Ovary (tissue), 9 donors: ENCODE measurements around the gene PPP1R9A. TPM values are rescaled to one million over a fixed set of nuclear protein-coding genes. Genes with fewer than 3 reads are reported as not detected.

Source experiments
- DNase-seq, 5 donors: peaks; one replicate each; pipeline ENCODE4 v3.0.0-alpha.2; 2019 to 2020
- H3K27ac ChIP-seq, 2 donors: fragments of 200-600 bp; one replicate each; pipeline versions ENCODE4 v1.5.1 to v1.8.0; 2019 to 2022
- H3K27me3 ChIP-seq: fragments of 200-600 bp; one replicate; pipeline ENCODE4 v1.8.0; 2022
- H3K36me3 ChIP-seq: fragments of 200-600 bp; sonication (generic); one replicate; pipeline ENCODE4 v1.5.1; 2019
- H3K4me1 ChIP-seq: one replicate; pipeline ENCODE4 v1.8.1; 2013; ENCODE audit warnings: mild to moderate bottlenecking, moderate library complexity; ENCODE audit not compliant: insufficient read depth
- H3K4me3 ChIP-seq: fragments of 200-600 bp; sonication (generic); one replicate; pipeline ENCODE4 v1.5.1; 2017
- H3K9me3 ChIP-seq, 2 donors: fragments of 200-600 bp in 1 of 2; sonication (generic) in 1 of 2; one replicate each; pipeline versions ENCODE4 v1.5.1 to v1.8.1; 2013 to 2019; ENCODE audit warnings: mild to moderate bottlenecking in 1 of 2, moderate library complexity in 1 of 2
- CTCF ChIP-seq, 3 donors: fragments of 450-650 bp in 2 of 3; fragments of 200-600 bp in 1 of 3; IDR thresholded peaks; one replicate each; pipeline versions ENCODE4 v1.5.1 to v1.8.0; 2016 to 2022; ENCODE audit warnings: antibody characterized with exemption in 3 of 3, mild to moderate bottlenecking in 1 of 3
- EP300 ChIP-seq: sonication (generic); formaldehyde crosslinking; IDR thresholded peaks from one replicate; pipeline ENCODE4 v1.6.1; 2017; ENCODE audit warnings: antibody characterized with exemption
- POLR2A ChIP-seq: fragments of 450-650 bp; IDR thresholded peaks from one replicate; pipeline ENCODE4 v1.6.1; 2017; ENCODE audit warnings: antibody characterized with exemption, mild to moderate bottlenecking, moderate library complexity
- WGBS, 3 donors: extraction: QIAGEN DNeasy Blood & Tissue Kit in 1 of 3; methylation state at CpG; one replicate each; pipeline versions ENCODE4 v1.1.5 to v1.1.7; 2013 to 2017; 5-methylcytosine and 5-hydroxymethylcytosine counted together
- intact Hi-C, 4 donors: fragments of 100-400 bp; cut with DNase I; formaldehyde crosslinking; loops; one replicate each; pipeline versions ENCODE4 v1.11.0 to v1.15.1; 2022 to 2023
- polyA plus RNA-seq, 2 donors: library from polyadenylated mRNA; stranded (reverse); fragments of 200-250 nt in 1 of 2; fragments of 350-450 nt in 1 of 2; fragmentation: Illumina TruSeq in 1 of 2; extraction: RNeasy Lipid Tissue Mini Kit (QIAGEN cat#74804) in 1 of 2; gene quantifications; one replicate each; pipeline ENCODE4 v1.2.3, GENCODE V29; 2013 to 2014
- total RNA-seq, 7 donors: library from RNA; depleted of rRNA in 2 of 7; stranded (reverse); fragments of >200 nt in 2 of 7; fragmentation: NEBNext Ultra II Directional in 3 of 7; extraction: Animal tissue kit (Norgen Biotek cat#: 25700) in 3 of 7; gene quantifications; one replicate each; pipeline versions ENCODE4 v1.1.0 to v1.2.4, GENCODE V29; 2016 to 2023
- donor health status: DM: no; HTN: no; CAD: no; lungs with moderate emphysema.
- donor health status: DM: no; HTN: no; CAD: no.
- donor health status: Bipolar disorder and iron deficiency.
- donor health status: DM: yes; HTN: yes; CAD: no.
- donor health status: DM: no; HTN: no; CAD: no.
- donor health status: DM: yes; HTN: yes; CAD: no.

Gene PPP1R9A
- total and polyA plus RNA-seq, 9 donors, result 2.4 to 32.2 (median 11.2) TPM

- no peak overlapping the region for H3K4me3 ChIP-seq
- H3K4me1 ChIP-seq, result peaks cover 3% of the 10 kb centered on the region
- H3K27me3 ChIP-seq, result no peaks in the 10 kb centered on the region
- no peaks in the 10 kb centered on the region for H3K9me3 ChIP-seq
- TF ChIP-seq EP300, result no peak
- no peak for TF ChIP-seq CTCF (IDR thresholded peaks at IDR 0.05)
- no peak for TF ChIP-seq POLR2A
- intact Hi-C loops, result no loop called here
- H3K36me3 ChIP-seq, result no peaks in the 10 kb centered on the region
- 98 to 100% (median 98%) methylated on average over 1 of the region's 1 CpG for WGBS, 3 donors
- no peak for DNase-seq
- no peak overlapping the region for H3K27ac ChIP-seq
Observed at GRCh38 chr7:95200741-95201140, 293.3 kb downstream of the PPP1R9A start.

- intact Hi-C loops, result no loop called here
Observed at GRCh38 chr7:95201727-95202126, 294.3 kb downstream of the PPP1R9A start.

GRCh38 chr7:95204618-95205017 is 297.2 kb downstream of the PPP1R9A start:
- no peak overlapping the region for H3K4me3 ChIP-seq
- no peaks in the 10 kb centered on the region for H3K36me3 ChIP-seq
- no peak overlapping the region for H3K27ac ChIP-seq
- DNase-seq, result no peak
- no peaks in the 10 kb centered on the region for H3K27me3 ChIP-seq
- intact Hi-C loops, result no loop called here
- H3K4me1 ChIP-seq, result peaks cover 3% of the 10 kb centered on the region
- TF ChIP-seq EP300 (no peak), POLR2A (no peak), CTCF (IDR thresholded peaks at IDR 0.05) (no peak)
- H3K9me3 ChIP-seq, result no peaks in the 10 kb centered on the region
- WGBS, 3 donors, result 94 to 98% (median 95%) methylated on average over 6 of the region's 6 CpGs

More at GRCh38 chr7:95201727-95202126, 294.3 kb downstream of the PPP1R9A start:
- H3K4me1 ChIP-seq, result peaks cover 3% of the 10 kb centered on the region
- no peaks in the 10 kb centered on the region for H3K36me3 ChIP-seq
- no peak for TF ChIP-seq EP300
- no peak for TF ChIP-seq POLR2A
- TF ChIP-seq CTCF (IDR thresholded peaks at IDR 0.05), result no peak
- H3K4me3 ChIP-seq, result no peak overlapping the region
- H3K9me3 ChIP-seq, result no peaks in the 10 kb centered on the region
- no peak overlapping the region for H3K27ac ChIP-seq
- H3K27me3 ChIP-seq, result no peaks in the 10 kb centered on the region
- DNase-seq, result no peak

- Histone ChIP-seq H3K9me3 (no peaks in the 10 kb centered on the region), H3K4me3 (no peak overlapping the region), H3K4me1 (peaks cover 3% of the 10 kb centered on the region), H3K27me3 (no peaks in the 10 kb centered on the region), H3K36me3 (no peaks in the 10 kb centered on the region), H3K27ac (no peak overlapping the region)
- no peak for DNase-seq
- TF ChIP-seq POLR2A, result no peak
- TF ChIP-seq CTCF (IDR thresholded peaks at IDR 0.05), result no peak
- no peak for TF ChIP-seq EP300
- intact Hi-C loops, result no loop called here
- 3 to 8% (median 6%) methylated on average over 1 of the region's 1 CpG for WGBS, 3 donors
Observed at GRCh38 chr7:95205665-95206225, 298.4 kb downstream of the PPP1R9A start.
